Ishikawa (cell line): Measurements from ENCODE around the gene SUN1.

Experiments used
- CEBPB ChIP-seq: IDR thresholded peaks from 2 replicates; pipeline ENCODE4 v1.6.1; 2012
- EGR1 ChIP-seq: IDR thresholded peaks from 2 replicates; pipeline ENCODE4 v1.6.1; 2012
- RAD21 ChIP-seq: IDR thresholded peaks from 2 replicates; pipeline ENCODE4 v1.6.1; 2012; ENCODE audit warnings: low read depth
- TAF1 ChIP-seq: IDR thresholded peaks from 2 replicates; pipeline ENCODE4 v1.6.1; 2012; ENCODE audit warnings: low read depth, mild to moderate bottlenecking
- TEAD4 ChIP-seq: IDR thresholded peaks from 2 replicates; pipeline ENCODE4 v1.6.1; 2012
- YY1 ChIP-seq: IDR thresholded peaks from 2 replicates; pipeline ENCODE4 v1.6.1; 2012; ENCODE audit warnings: low read depth
- TF ChIP-seq, protein P1 (sequence below): IDR thresholded peaks from 2 replicates; pipeline ENCODE4 v1.6.1; 2012; ENCODE audit warnings: low read depth, mild to moderate bottlenecking
- TF ChIP-seq, protein P2 (sequence below): IDR thresholded peaks from 2 replicates; pipeline ENCODE4 v1.6.1; 2012

DNA sequence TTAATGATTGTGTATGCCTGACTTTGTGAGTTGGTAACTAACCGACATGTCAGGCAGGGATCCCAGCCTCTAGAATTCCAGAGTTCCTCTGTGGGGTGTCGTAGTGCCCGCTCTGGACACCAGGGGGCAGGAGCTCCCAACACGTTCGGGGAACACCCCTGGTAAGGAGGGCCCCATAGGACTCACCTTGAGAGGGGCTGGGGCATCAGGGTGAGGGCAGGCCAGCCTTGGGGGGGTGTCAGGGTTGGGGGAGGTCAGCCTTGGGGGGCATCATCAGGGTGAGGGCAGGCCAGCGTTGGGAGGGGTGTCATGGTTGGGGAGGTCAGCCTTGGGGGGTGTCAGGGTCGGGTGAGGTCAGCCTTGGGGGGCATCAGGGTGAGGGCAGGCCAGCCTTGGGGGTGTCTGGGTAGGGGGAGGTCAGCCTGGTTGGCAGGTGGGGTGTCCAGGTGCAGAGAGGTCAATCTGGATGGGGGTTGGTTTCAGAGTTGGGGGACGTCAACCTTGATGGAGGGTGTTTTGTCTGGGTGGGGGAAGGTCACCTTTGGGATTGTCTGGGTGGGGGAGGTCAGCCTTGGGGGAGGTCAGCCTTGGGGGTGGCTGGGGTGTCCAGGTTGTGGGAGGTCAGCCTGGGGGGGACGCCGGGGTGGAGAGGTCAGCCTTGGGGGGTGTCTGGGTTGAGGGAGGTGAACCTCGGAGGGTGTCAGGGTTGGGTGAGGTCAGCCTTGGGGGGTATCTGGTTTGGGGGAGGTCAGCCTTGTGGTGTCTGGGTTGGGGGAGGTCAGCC, 45.6 kb upstream of the SUN1 start:
- TF ChIP-seq YY1 (no peak), TAF1 (no peak), RAD21 (peak; percentile 92), EGR1 (no peak), CEBPB (no peak), TEAD4 (no peak)
- TF ChIP-seq, protein P1, sequence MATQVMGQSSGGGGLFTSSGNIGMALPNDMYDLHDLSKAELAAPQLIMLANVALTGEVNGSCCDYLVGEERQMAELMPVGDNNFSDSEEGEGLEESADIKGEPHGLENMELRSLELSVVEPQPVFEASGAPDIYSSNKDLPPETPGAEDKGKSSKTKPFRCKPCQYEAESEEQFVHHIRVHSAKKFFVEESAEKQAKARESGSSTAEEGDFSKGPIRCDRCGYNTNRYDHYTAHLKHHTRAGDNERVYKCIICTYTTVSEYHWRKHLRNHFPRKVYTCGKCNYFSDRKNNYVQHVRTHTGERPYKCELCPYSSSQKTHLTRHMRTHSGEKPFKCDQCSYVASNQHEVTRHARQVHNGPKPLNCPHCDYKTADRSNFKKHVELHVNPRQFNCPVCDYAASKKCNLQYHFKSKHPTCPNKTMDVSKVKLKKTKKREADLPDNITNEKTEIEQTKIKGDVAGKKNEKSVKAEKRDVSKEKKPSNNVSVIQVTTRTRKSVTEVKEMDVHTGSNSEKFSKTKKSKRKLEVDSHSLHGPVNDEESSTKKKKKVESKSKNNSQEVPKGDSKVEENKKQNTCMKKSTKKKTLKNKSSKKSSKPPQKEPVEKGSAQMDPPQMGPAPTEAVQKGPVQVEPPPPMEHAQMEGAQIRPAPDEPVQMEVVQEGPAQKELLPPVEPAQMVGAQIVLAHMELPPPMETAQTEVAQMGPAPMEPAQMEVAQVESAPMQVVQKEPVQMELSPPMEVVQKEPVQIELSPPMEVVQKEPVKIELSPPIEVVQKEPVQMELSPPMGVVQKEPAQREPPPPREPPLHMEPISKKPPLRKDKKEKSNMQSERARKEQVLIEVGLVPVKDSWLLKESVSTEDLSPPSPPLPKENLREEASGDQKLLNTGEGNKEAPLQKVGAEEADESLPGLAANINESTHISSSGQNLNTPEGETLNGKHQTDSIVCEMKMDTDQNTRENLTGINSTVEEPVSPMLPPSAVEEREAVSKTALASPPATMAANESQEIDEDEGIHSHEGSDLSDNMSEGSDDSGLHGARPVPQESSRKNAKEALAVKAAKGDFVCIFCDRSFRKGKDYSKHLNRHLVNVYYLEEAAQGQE: no peak
- TF ChIP-seq, protein P2, sequence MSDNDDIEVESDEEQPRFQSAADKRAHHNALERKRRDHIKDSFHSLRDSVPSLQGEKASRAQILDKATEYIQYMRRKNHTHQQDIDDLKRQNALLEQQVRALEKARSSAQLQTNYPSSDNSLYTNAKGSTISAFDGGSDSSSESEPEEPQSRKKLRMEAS: no peak
